Subcutaneous abdominal adipose tissue (tissue), 5 donors: ENCODE results near the gene ABCG5.

Experiments used
- H3K27ac ChIP-seq: one replicate; pipeline ENCODE4 v1.7.0; 2013; ENCODE audit warnings: low read depth, mild to moderate bottlenecking, inconsistent platforms, low read length, moderate library complexity
- H3K27me3 ChIP-seq, 5 donors: one replicate each; pipeline ENCODE4 v1.7.0; 2013; ENCODE audit warnings: low read length in 5 of 5, inconsistent platforms in 1 of 5; ENCODE audit not compliant: control insufficient read depth in 5 of 5, insufficient read depth in 4 of 5
- H3K36me3 ChIP-seq, 5 donors: one replicate each; pipeline ENCODE4 v1.7.0; 2013; ENCODE audit warnings: low read length in 5 of 5; ENCODE audit not compliant: control insufficient read depth in 5 of 5, insufficient read depth in 5 of 5
- H3K4me1 ChIP-seq, 5 donors: one replicate each; pipeline ENCODE4 v1.7.0; 2013; ENCODE audit warnings: low read length in 5 of 5, mild to moderate bottlenecking in 3 of 5, moderate library complexity in 1 of 5; ENCODE audit not compliant: control insufficient read depth in 5 of 5, insufficient read depth in 5 of 5
- H3K4me3 ChIP-seq, 5 donors: one replicate each; pipeline ENCODE4 v1.7.0; 2013; ENCODE audit warnings: low read length in 5 of 5, low read depth in 1 of 5
- H3K9ac ChIP-seq, 5 donors: one replicate each; pipeline ENCODE4 v1.7.0; 2013; ENCODE audit warnings: low read length in 5 of 5, mild to moderate bottlenecking in 4 of 5, moderate library complexity in 3 of 5
- H3K9me3 ChIP-seq, 5 donors: one replicate each; pipeline ENCODE4 v1.7.0; 2013; ENCODE audit warnings: low read length in 5 of 5; ENCODE audit not compliant: control insufficient read depth in 5 of 5
- donor health status: healthy.
- donor health status: healthy.
- donor health status: healthy.
- donor health status: healthy.
- donor health status: healthy.

ABCG5 gene

DNA sequence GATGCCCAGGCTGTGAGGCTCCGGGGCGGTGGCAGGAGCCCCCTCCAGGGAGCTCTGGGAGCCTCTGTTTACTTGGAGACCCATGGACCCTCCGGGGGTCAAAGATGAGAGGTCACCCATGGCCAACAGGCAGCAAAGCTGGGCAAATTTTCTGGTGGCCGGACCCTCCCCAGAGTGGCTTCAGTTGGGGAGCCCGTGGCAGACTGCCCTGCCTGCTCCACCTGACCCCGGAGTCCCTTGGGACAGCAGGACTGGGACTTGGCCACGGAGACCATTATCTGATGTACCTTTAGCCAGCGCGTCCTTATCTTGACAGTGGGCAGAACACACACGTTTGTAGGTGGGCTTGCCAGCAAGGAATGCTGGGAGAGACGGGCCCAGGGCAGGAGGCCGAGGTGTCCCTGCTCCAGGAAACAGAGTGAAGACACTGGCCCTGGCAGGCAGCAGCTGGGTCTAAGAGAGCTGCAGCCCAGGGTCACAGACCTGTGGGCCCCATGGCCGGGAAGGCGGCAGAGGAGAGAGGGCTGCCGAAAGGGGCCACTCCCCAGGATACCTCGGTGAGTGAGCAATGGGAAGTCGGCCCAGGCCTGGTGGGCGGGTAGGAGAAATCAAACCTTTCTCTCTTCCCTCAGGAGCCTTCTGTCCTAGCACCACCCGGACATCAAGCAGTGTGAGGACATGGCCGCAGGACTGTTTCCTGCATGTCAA, at the start of gene ABCG5, which contains the start of gene ABCG8:
ABCG5 (minus strand) TSS at position 280 of the 708 bp plus-strand sequence; CDS start at position 120, 160 bp downstream.
ABCG8 (plus strand) TSS at position 412 of the 708 bp plus-strand sequence; CDS start at position 495, 83 bp downstream.
- peaks cover 2 to 11% (median 7%) of the 10 kb centered on the region in 5 donors for H3K4me1 ChIP-seq
- H3K36me3 ChIP-seq = no peaks in the 10 kb centered on the region
- no peak within 1 kb of the TSS for H3K9ac ChIP-seq
- H3K27ac ChIP-seq = no peak within 1 kb of the TSS
- H3K27me3 ChIP-seq = no peaks in the 10 kb centered on the region
- H3K9me3 ChIP-seq = no peaks in the 10 kb centered on the region
- H3K4me3 ChIP-seq = no peak within 1 kb of the TSS

DNA sequence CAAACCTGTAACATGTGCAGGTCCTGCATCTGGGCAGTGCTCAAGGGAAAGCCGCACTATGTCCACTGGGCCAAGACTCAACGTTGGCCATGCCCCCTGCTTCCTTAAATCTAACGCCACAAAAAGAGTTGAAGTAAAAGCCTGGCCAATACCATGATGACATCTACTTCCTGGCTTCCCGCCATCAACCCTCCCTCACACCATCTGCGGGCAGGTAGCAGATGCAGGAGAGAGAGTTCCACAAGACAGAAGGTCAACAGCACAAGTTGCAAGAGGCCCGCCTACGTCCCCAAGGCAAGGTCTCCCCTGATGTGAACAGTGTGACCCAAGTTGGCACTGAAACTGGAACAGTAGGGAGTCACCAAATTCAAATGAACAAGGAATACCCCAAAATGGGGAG, 48.5 kb upstream of the ABCG5 start:
- Histone ChIP-seq H3K4me3 (no peak overlapping the region), H3K27me3 (no peaks in the 10 kb centered on the region), H3K36me3 (peaks cover 27 to 60% (median 45%) of the 10 kb centered on the region in 5 donors), H3K4me1 (peaks cover 0 to 13% (median 0%) of the 10 kb centered on the region in 5 donors), H3K9me3 (no peaks in the 10 kb centered on the region), H3K27ac (no peak overlapping the region), H3K9ac (no peak overlapping the region)

DNA sequence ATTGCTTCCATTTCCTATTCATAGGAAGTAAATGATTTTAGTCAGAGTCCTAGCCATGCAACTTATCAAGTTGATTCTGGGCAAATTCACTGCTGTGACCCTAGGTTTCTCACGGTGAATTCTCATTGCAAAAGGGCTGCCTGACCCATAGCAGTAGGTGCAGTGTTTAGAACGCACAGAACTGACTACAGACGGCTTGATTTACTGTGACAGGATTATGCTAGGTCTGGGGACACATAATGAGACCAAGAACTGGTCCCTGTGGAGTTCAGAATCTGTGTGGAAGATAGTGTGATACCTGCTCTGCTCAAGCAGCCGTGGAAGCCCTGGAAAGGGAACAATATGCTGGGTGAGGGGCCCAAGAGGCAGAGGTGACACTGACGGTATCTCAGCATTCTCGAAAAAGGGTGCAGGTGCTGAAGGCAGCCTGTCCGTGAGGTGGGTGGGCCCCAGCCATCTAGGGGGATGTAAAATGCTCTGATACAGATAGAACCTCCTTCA, 46.5 kb upstream of the ABCG5 start:
- Histone ChIP-seq H3K36me3 (peaks cover 14 to 41% (median 29%) of the 10 kb centered on the region in 5 donors), H3K9ac (no peak overlapping the region), H3K27ac (no peak overlapping the region), H3K27me3 (no peaks in the 10 kb centered on the region), H3K4me1 (peaks cover 0 to 23% (median 0%) of the 10 kb centered on the region in 5 donors), H3K9me3 (no peaks in the 10 kb centered on the region), H3K4me3 (no peak overlapping the region)

- H3K27me3 ChIP-seq = no peaks in the 10 kb centered on the region
- H3K36me3 ChIP-seq = peaks cover 10 to 37% (median 26%) of the 10 kb centered on the region in 5 donors
- H3K9me3 ChIP-seq = no peaks in the 10 kb centered on the region
- no peak overlapping the region for H3K9ac ChIP-seq
- H3K4me1 ChIP-seq = peaks cover 0 to 23% (median 0%) of the 10 kb centered on the region in 5 donors
- no peak overlapping the region for H3K27ac ChIP-seq
- H3K4me3 ChIP-seq = no peak overlapping the region
Observed at GRCh38 chr2:43884689-43885088, 46.0 kb upstream of the ABCG5 start.

DNA sequence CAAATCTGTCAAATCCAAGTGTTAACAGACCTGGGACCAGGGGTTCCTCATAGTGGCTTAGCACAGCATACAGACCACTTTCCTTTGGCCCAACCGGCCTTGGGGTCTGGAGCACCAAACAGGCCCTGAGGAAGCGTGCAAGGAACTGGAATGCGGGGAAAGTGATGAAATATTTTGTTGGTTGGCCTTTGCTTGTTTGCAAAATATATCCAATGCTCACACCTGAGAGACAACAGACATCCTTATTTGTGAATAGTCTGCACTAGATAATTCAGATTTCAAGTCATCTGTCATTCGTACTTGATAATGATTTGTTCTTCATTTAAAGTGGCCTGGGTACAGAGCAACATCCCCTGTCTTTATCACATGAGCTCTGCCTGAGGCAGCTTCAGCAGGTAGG, 43.7 kb upstream of the ABCG5 start:
- H3K4me1 ChIP-seq = peaks cover 0 to 29% (median 6%) of the 10 kb centered on the region in 5 donors
- no peak overlapping the region for H3K4me3 ChIP-seq
- no peak overlapping the region for H3K27ac ChIP-seq
- peaks cover 0 to under 1% (median 0%) of the 10 kb centered on the region in 5 donors for H3K9me3 ChIP-seq
- H3K9ac ChIP-seq = no peak overlapping the region
- H3K27me3 ChIP-seq = peaks cover 0 to 4% (median 0%) of the 10 kb centered on the region in 5 donors
- peaks cover 0 to 13% (median 6%) of the 10 kb centered on the region in 5 donors for H3K36me3 ChIP-seq

- peaks cover 0 to 11% (median 0%) of the 10 kb centered on the region in 5 donors for H3K36me3 ChIP-seq
- H3K9ac ChIP-seq = no peak overlapping the region
- peaks cover 0 to 13% (median 0%) of the 10 kb centered on the region in 5 donors for H3K9me3 ChIP-seq
- H3K27me3 ChIP-seq = peaks cover 0 to 17% (median 0%) of the 10 kb centered on the region in 5 donors
- peaks cover 0 to 29% (median 19%) of the 10 kb centered on the region in 5 donors for H3K4me1 ChIP-seq
- H3K27ac ChIP-seq = no peak overlapping the region
- H3K4me3 ChIP-seq = no peak overlapping the region
Observed at GRCh38 chr2:43880952-43881351, 42.3 kb upstream of the ABCG5 start.

GRCh38 chr2:43880471-43880870, 41.8 kb upstream of the ABCG5 start:
- Histone ChIP-seq H3K27me3 (peaks cover 0 to 17% (median 0%) of the 10 kb centered on the region in 5 donors), H3K9ac (no peak overlapping the region), H3K9me3 (peaks cover 0 to 13% (median 0%) of the 10 kb centered on the region in 5 donors), H3K36me3 (peaks cover 0 to 11% (median 0%) of the 10 kb centered on the region in 5 donors), H3K27ac (no peak overlapping the region), H3K4me1 (peaks cover 0 to 29% (median 19%) of the 10 kb centered on the region in 5 donors), H3K4me3 (no peak overlapping the region)

DNA sequence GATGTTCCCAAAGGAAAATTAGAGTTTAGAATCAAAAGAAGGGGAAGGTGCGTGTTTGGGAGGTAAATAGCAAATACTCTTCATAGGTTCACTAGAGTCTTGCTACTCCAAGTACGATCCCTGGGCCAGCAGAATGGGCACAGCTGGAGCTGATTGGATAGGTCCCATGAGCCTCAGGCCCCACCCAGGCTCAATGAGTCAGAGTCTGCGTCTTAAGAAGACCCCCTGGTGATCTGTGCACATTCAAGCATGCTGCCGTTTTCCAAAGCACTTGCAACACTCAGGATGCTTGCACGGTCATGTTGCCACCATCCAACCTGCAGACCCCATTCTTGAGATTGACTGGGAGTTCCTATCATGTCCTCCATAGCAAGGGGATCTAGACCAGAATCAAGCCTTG, 40.6 kb upstream of the ABCG5 start:
- Histone ChIP-seq H3K4me1 (peaks cover 0 to 19% (median 16%) of the 10 kb centered on the region in 5 donors), H3K4me3 (no peak overlapping the region), H3K9me3 (peaks cover 0 to 13% (median 0%) of the 10 kb centered on the region in 5 donors), H3K36me3 (peaks cover 0 to 11% (median 0%) of the 10 kb centered on the region in 5 donors), H3K27me3 (peaks cover 0 to 17% (median 5%) of the 10 kb centered on the region in 5 donors), H3K27ac (no peak overlapping the region), H3K9ac (no peak overlapping the region)

DNA sequence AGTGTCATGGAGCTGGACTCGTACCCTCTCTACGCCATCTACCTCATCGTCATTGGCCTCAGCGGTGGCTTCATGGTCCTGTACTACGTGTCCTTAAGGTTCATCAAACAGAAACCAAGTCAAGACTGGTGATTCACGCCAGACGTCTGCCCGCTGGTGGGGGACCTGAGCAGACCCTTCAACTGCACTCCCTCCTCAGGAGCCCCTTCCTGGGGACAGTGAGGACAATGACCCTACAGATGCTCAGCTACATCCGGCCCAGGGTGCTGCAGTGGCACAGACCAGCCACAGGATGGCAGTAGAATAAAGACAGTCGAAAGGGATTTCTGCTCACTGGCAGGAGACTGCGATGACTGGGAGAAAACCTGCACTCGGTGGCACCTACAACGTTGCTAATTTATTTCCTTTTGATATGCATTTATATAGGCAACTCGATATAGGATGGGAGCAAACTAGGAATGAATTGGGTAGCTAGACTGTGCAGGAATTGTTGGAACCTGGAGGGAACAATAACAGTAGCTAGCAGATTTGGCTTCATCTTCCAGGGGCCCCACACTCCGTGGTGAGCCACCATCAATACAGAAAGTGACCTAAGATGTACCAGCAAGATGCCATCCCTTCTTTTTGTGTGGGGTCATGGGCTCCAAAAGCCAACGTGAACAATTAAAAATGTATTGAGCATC, 39.3 kb upstream of the ABCG5 start:
- no peak overlapping the region for H3K4me3 ChIP-seq
- H3K4me1 ChIP-seq = peaks cover 0 to 19% (median 16%) of the 10 kb centered on the region in 5 donors
- H3K27ac ChIP-seq = no peak overlapping the region
- H3K27me3 ChIP-seq = peaks cover 0 to 17% (median 5%) of the 10 kb centered on the region in 5 donors
- H3K9me3 ChIP-seq = peaks cover 0 to 13% (median 0%) of the 10 kb centered on the region in 5 donors
- H3K9ac ChIP-seq = no peak overlapping the region
- peaks cover 0 to 11% (median 0%) of the 10 kb centered on the region in 5 donors for H3K36me3 ChIP-seq
